ENCODE results near the gene FAM163A. TPM values are rescaled to one million over a fixed set of nuclear protein-coding genes. Genes with fewer than 3 reads are reported as not detected.
A peak's percentile ranks its signal among the peaks of the same experiment; 100 is the strongest.

Gene FAM163A
- total and polyA plus RNA-seq, 8 donors: 0.15 to 0.61 (median 0.25) TPM; not detected in 4

GRCh38 chr1:179779645-179780272, 36.7 kb downstream of the FAM163A start:
- no peak for TF ChIP-seq EP300 (IDR thresholded peaks at IDR 0.05)
- TF ChIP-seq, protein P1, sequence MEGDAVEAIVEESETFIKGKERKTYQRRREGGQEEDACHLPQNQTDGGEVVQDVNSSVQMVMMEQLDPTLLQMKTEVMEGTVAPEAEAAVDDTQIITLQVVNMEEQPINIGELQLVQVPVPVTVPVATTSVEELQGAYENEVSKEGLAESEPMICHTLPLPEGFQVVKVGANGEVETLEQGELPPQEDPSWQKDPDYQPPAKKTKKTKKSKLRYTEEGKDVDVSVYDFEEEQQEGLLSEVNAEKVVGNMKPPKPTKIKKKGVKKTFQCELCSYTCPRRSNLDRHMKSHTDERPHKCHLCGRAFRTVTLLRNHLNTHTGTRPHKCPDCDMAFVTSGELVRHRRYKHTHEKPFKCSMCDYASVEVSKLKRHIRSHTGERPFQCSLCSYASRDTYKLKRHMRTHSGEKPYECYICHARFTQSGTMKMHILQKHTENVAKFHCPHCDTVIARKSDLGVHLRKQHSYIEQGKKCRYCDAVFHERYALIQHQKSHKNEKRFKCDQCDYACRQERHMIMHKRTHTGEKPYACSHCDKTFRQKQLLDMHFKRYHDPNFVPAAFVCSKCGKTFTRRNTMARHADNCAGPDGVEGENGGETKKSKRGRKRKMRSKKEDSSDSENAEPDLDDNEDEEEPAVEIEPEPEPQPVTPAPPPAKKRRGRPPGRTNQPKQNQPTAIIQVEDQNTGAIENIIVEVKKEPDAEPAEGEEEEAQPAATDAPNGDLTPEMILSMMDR (IDR thresholded peaks at IDR 0.05): no peak
- no peak for TF ChIP-seq POLR2A (IDR thresholded peaks at IDR 0.05)
- TF ChIP-seq POLR2AphosphoS5 (IDR thresholded peaks at IDR 0.05): no peak

DNA sequence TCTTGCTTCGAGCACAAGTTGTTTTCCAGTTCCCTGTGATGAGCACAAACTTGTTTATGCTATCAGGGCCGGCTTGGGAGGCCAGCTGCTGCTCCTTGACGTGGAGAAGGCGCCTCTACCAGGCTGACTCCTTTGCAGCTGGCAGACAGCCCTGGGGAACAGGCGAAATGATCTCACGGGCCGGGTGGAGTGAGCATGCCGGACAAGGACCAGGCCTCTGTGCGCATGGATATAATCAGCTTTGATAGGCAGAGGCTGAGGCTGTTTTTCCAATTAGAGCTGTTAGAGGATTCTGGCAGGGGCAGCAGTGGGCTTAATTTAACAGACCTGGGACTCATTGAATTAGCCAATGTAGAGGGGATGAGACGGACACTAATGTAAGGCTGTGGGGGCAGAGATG, 38.9 kb downstream of the FAM163A start:
- Histone ChIP-seq H3K27ac (peak overlapping the region in 3 of 5 donors; percentile 41 to 64 (median 60)), H3K27me3 (no peaks in the 10 kb centered on the region), H3K9me3 (no peaks in the 10 kb centered on the region), H3K4me3 (no peak overlapping the region), H3K4me1 (peaks cover 0 to 6% (median 2%) of the 10 kb centered on the region in 4 donors), H3K36me3 (no peaks in the 10 kb centered on the region)
- TF ChIP-seq EP300 (IDR thresholded peaks at IDR 0.05) (no peak), POLR2AphosphoS5 (IDR thresholded peaks at IDR 0.05) (peak; percentile 13 to 59 (median 27)), POLR2A (IDR thresholded peaks at IDR 0.05) (no peak)
- 66 to 83% (median 79%) methylated on average over 10 of the region's 10 CpGs for WGBS, 5 donors
- intact Hi-C loops (cut with DNase I; ENCODE audit: low total_unique reads): no loop called here
- DNase-seq: peak; percentile 46 to 85

More at GRCh38 chr1:179779645-179780272, 36.7 kb downstream of the FAM163A start:
- H3K9me3 ChIP-seq: no peaks in the 10 kb centered on the region
- intact Hi-C loops (cut with DNase I; ENCODE audit: low total_unique reads): no loop called here
- no peak overlapping the region for H3K4me3 ChIP-seq
- no peaks in the 10 kb centered on the region for H3K36me3 ChIP-seq
- H3K27me3 ChIP-seq: no peaks in the 10 kb centered on the region
- DNase-seq: no peak
- WGBS, 5 donors: 67 to 85% (median 72%) methylated on average over 2 of the region's 2 CpGs
- H3K4me1 ChIP-seq: peaks cover 0 to 6% (median 0%) of the 10 kb centered on the region in 4 donors
- no peak overlapping the region for H3K27ac ChIP-seq

- H3K9me3 ChIP-seq: no peaks in the 10 kb centered on the region
- peak in 1 of 2 donors; percentile 60 for DNase-seq
- intact Hi-C loops (cut with DNase I; ENCODE audit: low total_unique reads): no loop called here
- H3K36me3 ChIP-seq: no peaks in the 10 kb centered on the region
- H3K4me3 ChIP-seq: no peak overlapping the region
- no peaks in the 10 kb centered on the region for H3K27me3 ChIP-seq
- H3K4me1 ChIP-seq: peaks cover 0 to 10% (median under 1%) of the 10 kb centered on the region in 4 donors
- TF ChIP-seq POLR2A (IDR thresholded peaks at IDR 0.05) (no peak), EP300 (IDR thresholded peaks at IDR 0.05) (no peak), POLR2AphosphoS5 (IDR thresholded peaks at IDR 0.05) (no peak)
- TF ChIP-seq, protein P1 (IDR thresholded peaks at IDR 0.05): no peak
- no peak overlapping the region for H3K27ac ChIP-seq
- WGBS, 5 donors: 61 to 73% (median 67%) methylated on average over 4 of the region's 4 CpGs
Observed at GRCh38 chr1:179785031-179785431, 41.9 kb downstream of the FAM163A start.

DNA sequence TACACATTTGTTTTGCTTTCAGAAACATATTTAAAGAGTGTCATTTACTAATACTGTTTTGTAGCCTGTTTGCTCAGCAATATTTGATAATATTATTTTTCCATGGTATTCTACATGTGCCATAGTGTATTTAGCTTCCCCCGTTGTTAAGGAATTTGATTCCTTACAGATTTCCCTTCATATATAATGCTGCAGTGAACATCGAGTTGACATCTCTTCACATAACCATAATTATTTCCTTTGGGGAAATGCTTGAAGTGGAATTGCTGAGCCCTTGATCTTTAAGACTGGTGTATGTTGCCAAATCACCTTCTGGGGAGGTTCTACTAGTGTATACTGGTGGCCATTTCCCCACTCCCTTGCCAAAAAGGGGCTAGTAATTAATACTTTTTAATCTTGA, 42.6 kb downstream of the FAM163A start:
- intact Hi-C loops (cut with DNase I; ENCODE audit: low total_unique reads): no loop called here
- TF ChIP-seq EP300 (IDR thresholded peaks at IDR 0.05) (no peak), POLR2AphosphoS5 (IDR thresholded peaks at IDR 0.05) (no peak), POLR2A (IDR thresholded peaks at IDR 0.05) (no peak)
- TF ChIP-seq, protein P1 (IDR thresholded peaks at IDR 0.05): no peak
- Histone ChIP-seq H3K36me3 (no peaks in the 10 kb centered on the region), H3K27me3 (no peaks in the 10 kb centered on the region), H3K9me3 (no peaks in the 10 kb centered on the region), H3K4me3 (no peak overlapping the region), H3K4me1 (peaks cover 0 to 10% (median 0%) of the 10 kb centered on the region in 4 donors), H3K27ac (no peak overlapping the region)
- WGBS, 5 donors: 63 to 77% (median 72%) methylated on average over 2 of the region's 2 CpGs
- no peak for DNase-seq
